Raji (cell line): Measurements from ENCODE around the gene LONP1.

Source experiments
- POLR2A ChIP-seq: IDR thresholded peaks from 2 replicates; pipeline ENCODE4 v1.6.1; 2011; ENCODE audit warnings: low read depth, low read length, control low read depth; ENCODE audit not compliant: insufficient read depth

The LONP1 gene

DNA sequence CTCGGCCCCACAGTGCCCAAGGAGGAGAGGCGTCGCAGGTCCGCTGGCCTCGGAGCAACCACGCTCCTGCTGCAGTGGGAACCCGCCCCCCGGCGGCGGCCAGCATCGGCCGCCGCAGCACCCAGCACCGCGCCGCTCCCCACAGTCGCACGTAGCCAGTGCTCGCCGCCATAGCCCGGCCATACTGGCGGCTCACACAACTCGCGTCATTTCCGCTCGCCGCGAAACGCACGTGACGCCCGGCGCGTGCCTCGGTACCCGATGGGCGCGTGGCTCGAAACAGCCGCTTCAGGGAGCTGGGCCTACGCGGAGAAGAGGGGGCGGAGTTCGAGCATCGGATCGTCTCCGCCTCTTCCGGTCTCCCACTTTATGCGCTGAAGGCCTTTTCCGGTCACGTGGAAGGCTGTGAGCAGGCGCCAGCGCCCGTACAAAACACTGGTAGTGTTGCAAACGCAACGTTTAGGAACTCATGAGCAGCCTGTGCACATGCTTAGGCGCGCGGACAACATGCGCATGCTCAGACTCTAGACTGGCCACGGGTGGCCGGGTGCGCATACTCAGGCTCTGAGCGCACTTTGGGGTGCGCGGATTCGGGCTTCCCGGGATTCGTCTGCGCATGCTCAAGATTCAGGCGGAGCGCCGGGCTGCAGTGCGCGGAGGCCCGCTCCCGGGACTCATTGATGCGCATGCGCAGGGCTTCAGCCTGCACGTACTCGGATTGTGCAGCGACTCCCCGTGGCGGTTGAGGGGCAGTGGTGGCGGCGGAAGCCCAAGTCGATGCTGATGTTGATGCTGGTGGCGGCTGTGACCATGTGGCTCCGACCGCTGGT is at the start of gene LONP1, which contains the start of gene CATSPERD:
LONP1 (minus strand) TSS at position 186 of the 830 bp plus-strand sequence; CDS start at position 172, 14 bp downstream.
CATSPERD (plus strand) TSS at position 677 of the 830 bp plus-strand sequence; CDS start at position 778, 101 bp downstream.
- TF ChIP-seq POLR2A, result peak; percentile 95

GRCh38 chr19:5767949-5768348 is 48.0 kb upstream of the LONP1 start:
- no peak for TF ChIP-seq POLR2A

DNA sequence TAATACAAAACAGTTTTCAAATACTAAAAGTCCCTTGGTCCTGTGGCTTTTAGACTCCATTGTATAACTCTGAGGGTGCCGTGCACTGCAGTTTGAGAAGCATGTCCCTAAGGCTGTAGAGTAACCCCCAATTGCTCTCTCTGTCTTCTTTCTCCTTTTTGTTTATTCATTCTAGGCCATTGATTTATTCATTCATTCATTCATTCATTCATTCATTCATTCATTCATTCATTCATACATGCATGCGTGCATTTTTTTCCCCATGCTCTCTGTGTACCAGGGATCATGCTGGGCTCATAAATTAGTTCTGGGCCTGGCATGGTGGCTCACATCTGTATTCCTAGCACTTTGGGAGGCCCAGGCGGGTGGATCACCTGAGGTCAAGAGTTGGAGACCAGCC is 45.3 kb upstream of the LONP1 start:
- no peak for TF ChIP-seq POLR2A

DNA sequence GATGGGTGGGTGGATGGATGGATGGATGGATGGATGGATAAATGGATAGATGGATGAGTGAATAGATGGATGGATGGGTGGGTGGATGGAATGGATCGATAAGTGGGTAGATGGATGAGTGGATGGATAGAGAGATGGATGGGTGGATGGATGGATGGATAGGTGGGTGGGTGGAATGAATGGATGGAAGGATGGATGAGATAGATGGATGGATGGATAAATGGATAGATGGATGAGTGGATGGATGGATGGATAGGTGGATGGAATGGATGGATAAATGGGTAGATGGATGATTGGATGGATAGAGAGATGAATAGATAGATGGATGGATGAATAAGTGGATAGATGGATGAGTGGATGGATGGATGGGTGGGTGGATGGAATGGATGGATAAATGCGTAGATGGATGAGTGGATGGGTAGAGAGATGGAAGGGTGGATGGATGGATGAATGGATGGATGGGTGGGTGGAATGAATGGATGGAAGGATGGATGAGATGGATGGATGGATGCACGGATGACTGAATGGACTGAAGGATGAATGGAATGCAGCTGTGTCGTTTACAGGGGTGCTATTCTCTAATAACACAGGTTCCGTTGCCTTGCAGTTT is 42.8 kb upstream of the LONP1 start:
- TF ChIP-seq POLR2A, result no peak

DNA sequence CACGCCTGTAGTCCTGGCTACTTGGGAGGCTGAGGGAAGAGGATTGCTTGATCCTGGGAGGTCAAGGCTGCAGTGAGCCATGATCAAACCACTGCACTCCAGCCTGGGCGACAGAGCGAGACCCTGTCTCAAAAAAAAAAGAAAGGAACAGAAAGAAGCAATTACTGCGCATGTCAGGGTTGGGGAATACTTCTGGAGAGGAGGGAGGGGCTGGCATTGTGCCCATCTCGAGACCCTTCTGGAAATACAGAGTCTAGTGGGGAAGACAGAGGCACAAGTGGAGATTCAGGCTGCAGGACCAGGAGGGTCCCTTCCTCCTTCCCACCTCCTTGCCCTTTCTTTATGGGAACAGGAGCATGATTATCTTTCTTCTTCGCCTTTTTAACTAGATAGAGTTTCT is 33.8 kb upstream of the LONP1 start:
- TF ChIP-seq POLR2A, result no peak

GRCh38 chr19:5751709-5752108 is 31.8 kb upstream of the LONP1 start:
- no peak for TF ChIP-seq POLR2A

- TF ChIP-seq POLR2A, result no peak
Measured at GRCh38 chr19:5749505-5749904, 29.6 kb upstream of the LONP1 start.

DNA sequence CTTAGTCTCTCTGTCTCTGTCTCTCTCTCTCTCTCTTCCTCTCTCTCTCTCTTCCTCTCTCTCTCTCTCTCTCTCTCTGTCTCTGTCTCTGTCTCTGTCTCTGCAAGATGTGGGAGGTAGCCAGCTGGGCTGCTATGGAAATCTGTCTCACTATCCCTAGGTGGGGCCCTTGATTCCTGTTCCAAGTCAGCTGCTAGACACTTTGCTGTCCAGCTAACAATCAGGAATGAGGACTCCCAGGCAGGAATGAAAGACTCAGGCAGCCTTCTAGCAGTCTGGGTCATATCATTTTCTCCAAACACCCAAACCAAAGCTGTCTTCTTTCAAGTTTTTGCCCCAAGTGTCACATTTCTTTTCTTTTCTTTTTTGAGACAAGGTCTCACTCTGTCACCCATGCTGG is 23.7 kb upstream of the LONP1 start:
- TF ChIP-seq POLR2A, result no peak

GRCh38 chr19:5742051-5742450 is 22.1 kb upstream of the LONP1 start:
- TF ChIP-seq POLR2A, result no peak

- TF ChIP-seq POLR2A, result no peak
Measured at GRCh38 chr19:5738423-5738822, 18.5 kb upstream of the LONP1 start.

DNA sequence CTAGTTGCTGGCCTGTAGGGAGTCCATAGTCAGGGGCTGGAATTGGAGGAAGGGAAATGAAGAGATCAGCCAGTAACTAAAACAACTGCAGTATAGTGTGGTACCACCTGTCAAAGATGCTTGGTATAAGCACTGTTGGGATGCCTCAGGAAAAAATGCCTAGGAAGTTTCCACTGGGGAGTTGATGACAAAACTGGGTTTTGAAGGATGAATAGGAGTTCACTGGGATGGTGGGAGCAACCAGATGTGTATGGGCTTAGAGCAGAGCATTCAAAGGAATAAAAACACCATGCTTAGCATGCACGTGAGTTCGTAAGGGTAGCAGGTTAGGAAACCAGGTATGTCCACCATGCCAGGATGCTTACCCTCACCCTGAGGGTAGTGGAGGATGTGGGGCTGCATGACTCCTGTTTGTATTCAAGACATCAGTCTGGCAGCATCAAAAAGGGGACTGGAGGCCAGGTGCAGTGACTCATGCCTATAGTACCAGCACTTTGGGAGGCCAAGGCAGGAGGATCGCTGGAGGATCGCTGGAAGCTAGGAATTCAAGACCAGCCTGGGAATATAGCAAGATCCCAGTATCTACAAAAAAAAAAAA is 7.6 kb upstream of the LONP1 start:
- TF ChIP-seq POLR2A, result no peak

DNA sequence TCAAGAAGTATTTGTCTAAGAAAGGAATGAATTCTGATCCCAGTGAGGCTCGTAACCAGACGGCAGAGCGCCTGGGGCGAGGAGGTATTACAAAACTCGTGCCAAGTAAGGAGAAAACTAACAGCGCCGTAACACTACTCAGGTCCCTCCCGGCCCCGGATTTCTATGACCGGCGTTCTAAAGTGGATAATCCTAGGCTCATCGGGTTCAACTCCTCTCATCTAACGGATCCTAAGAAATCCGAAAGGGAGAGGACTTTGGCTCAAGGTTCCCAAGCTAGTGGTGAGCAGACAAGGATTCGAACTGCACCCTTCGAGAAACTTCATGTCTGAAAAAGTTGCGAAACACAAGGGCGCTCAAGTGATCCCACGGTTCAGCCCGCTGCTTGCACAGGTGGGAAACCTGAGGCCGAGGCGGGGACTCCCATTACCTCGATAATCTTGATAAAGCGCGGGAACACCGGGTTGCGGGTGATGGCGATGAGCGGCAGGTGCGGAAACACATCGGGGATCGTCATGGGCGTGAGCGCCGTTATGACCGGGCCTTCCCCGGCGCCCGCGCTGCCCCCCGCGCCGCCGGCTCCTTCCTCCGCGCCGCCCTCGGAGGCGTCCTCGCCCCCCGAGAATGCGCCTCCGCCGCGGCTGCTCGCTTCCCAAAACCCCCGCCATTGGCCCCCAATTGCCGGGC is 529 bp downstream of the LONP1 start:
- no peak for TF ChIP-seq POLR2A

DNA sequence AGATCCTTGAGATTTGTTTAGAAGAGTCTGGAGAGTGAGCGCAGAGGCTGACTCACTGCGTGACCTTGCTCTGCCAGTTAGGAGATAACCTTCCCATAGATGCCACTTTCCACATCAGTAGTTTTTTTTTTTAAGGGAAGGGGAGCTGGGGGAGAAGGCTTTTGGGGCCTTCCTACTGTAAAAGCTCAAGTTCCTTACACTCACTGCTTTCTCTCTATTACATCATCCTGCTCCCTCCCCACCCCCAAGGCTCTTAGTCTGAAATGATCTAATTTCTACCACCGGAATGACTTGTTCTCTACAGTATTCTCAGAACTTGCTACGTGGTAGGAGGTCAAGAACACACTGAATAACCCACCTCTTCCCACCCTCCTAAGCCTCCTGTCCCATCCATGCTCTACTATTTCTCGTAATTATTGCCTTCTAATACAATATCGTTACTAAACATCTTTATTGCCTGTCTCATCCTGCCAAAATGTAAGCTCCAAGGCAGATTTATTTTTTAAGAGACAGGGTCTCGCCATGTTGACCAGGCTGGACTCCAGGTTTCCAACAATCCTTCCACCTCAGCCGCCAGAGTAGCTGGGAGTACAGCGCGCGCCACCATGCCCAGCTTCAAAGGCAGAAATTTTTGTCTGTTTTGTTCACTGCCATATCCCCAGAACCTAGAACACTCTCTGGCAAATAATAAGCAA is 1.2 kb downstream of the LONP1 start:
- peak; percentile 46; the same call in 1 of the 2 replicates for TF ChIP-seq POLR2A

DNA sequence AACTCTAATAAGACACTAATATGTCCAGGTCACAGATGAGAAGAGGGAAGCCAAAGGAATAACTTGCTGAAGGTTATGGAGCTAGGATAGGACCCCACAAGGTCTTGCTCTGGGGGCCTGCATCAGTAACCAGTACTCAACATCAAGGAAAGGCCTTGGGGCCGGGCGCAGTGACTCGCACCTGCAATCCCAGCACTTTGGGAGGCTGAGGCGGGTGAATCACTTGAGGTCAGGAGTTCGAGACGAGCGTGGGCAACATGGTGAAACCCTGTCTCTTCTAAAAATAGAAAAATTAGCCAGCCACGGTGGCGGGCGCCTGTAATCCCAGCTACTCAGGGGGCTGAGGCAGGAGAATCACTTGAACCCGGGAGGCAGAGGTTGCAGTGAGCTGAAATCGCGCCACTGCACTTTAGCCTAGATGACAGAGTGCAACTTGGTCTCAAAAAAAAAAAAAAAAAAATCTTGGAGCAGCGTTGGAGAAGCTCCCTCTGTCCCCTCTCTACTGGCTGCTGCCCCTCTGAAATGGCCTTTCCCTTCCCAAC is 1.8 kb downstream of the LONP1 start:
- TF ChIP-seq POLR2A, result no peak
